ENCODE measurements around the gene NGDN.

DNA sequence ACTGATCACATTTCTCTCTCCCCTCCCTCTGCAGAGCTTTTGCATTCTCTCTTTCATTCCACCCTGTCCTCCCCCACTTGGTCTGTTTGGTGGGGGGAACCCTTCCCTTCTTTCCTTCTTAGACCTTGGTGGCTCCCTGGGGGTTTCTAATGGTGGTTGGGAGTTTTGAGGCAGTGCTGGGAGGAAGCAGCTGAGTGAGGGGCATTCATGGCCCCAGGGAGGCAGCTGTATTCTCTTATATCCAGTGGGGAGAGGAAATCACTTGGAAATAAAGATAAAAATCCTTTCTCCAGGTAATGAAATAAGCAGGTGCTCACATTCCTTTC is 13.3 kb downstream of the NGDN start:
- TF ChIP-seq, protein P1, sequence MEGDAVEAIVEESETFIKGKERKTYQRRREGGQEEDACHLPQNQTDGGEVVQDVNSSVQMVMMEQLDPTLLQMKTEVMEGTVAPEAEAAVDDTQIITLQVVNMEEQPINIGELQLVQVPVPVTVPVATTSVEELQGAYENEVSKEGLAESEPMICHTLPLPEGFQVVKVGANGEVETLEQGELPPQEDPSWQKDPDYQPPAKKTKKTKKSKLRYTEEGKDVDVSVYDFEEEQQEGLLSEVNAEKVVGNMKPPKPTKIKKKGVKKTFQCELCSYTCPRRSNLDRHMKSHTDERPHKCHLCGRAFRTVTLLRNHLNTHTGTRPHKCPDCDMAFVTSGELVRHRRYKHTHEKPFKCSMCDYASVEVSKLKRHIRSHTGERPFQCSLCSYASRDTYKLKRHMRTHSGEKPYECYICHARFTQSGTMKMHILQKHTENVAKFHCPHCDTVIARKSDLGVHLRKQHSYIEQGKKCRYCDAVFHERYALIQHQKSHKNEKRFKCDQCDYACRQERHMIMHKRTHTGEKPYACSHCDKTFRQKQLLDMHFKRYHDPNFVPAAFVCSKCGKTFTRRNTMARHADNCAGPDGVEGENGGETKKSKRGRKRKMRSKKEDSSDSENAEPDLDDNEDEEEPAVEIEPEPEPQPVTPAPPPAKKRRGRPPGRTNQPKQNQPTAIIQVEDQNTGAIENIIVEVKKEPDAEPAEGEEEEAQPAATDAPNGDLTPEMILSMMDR (IDR thresholded peaks at IDR 0.05; ENCODE audit: extremely low read depth in 1 of 2, insufficient read depth in 1 of 2, low read depth in 1 of 2, low read length in 2 of 2): no peak
- TF ChIP-seq POLR2A (IDR thresholded peaks at IDR 0.05; ENCODE audit: low read depth, low read length): no peak
- TF ChIP-seq POLR2AphosphoS5 (IDR thresholded peaks at IDR 0.05; ENCODE audit: insufficient read depth, low read depth, low read length): no peak
- TF ChIP-seq, protein P2, sequence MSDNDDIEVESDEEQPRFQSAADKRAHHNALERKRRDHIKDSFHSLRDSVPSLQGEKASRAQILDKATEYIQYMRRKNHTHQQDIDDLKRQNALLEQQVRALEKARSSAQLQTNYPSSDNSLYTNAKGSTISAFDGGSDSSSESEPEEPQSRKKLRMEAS (IDR thresholded peaks at IDR 0.05; ENCODE audit: insufficient read depth, insufficient read length): no peak
- TF ChIP-seq EZH2 (IDR thresholded peaks at IDR 0.05; ENCODE audit: borderline replicate concordance, low read depth, low read length, severe bottlenecking): no peak
